Measurements from ENCODE around the gene BCAR3. TPM values are rescaled to one million over a fixed set of nuclear protein-coding genes. Genes with fewer than 3 reads are reported as not detected.

Gene BCAR3
- total RNA-seq, 1 donor from 2014 or later, result 11.7 TPM

DNA sequence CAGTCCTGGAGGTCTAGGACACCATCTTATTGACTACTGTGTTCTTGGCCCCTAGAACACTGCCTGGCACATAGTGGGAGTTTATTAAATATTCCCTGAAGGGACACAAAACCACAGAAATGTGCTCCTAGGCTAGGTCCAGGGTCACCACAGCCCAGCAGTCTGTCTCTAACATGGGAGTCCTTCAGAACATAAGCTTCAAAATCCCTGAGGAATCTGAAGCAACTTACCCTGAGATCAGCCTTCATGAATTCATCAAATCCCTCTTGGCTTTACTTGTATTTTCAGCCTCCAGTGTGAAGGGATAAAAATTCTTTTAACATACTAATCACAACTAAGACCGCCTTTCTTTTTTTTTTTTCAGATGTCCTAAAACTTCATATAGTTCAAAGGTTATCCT, 32.7 kb upstream of the BCAR3 start:
- H3K4me1 ChIP-seq, result peaks cover 3% of the 10 kb centered on the region
- H3K4me1 Mint-ChIP-seq, result peaks cover 26% of the 10 kb centered on the region
- peaks cover 9% of the 10 kb centered on the region for H3K9me3 Mint-ChIP-seq
- no peaks in the 10 kb centered on the region for H3K79me2 ChIP-seq (ENCODE audit: low read depth)
- no peak overlapping the region for H3K4me3 ChIP-seq
- no peak overlapping the region for H3K9ac ChIP-seq
- no peaks in the 10 kb centered on the region for H3K36me3 ChIP-seq
- no peak overlapping the region for H3K4me2 ChIP-seq
- peaks cover 4% of the 10 kb centered on the region for H3K36me3 Mint-ChIP-seq
- H3K27me3 ChIP-seq, result no peaks in the 10 kb centered on the region
- no peaks in the 10 kb centered on the region for H3K9me3 ChIP-seq (ENCODE audit: low read depth)
- TF ChIP-seq, protein P1, sequence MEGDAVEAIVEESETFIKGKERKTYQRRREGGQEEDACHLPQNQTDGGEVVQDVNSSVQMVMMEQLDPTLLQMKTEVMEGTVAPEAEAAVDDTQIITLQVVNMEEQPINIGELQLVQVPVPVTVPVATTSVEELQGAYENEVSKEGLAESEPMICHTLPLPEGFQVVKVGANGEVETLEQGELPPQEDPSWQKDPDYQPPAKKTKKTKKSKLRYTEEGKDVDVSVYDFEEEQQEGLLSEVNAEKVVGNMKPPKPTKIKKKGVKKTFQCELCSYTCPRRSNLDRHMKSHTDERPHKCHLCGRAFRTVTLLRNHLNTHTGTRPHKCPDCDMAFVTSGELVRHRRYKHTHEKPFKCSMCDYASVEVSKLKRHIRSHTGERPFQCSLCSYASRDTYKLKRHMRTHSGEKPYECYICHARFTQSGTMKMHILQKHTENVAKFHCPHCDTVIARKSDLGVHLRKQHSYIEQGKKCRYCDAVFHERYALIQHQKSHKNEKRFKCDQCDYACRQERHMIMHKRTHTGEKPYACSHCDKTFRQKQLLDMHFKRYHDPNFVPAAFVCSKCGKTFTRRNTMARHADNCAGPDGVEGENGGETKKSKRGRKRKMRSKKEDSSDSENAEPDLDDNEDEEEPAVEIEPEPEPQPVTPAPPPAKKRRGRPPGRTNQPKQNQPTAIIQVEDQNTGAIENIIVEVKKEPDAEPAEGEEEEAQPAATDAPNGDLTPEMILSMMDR (IDR thresholded peaks at IDR 0.05), result no peak
- no peak for TF ChIP-seq EZH2phosphoT487 (IDR thresholded peaks at IDR 0.05)
- TF ChIP-seq EZH2 (IDR thresholded peaks at IDR 0.05), result no peak
- no peaks in the 10 kb centered on the region for H4K20me1 ChIP-seq (ENCODE audit: low read depth)
- DNase-seq (ENCODE audit: low spot score), result no peak
- H3K27me3 Mint-ChIP-seq (ENCODE audit: insufficient read depth, low read depth), result peaks cover 1% of the 10 kb centered on the region
- no peak overlapping the region for H3K27ac ChIP-seq
- no peak overlapping the region for H3K4me3 Mint-ChIP-seq
- H3K27ac Mint-ChIP-seq, result no peak overlapping the region
- no peak overlapping the region for H2AFZ ChIP-seq (replicated peaks)
- no peaks in the 10 kb centered on the region for H3F3A ChIP-seq (ENCODE audit: low read depth)

DNA sequence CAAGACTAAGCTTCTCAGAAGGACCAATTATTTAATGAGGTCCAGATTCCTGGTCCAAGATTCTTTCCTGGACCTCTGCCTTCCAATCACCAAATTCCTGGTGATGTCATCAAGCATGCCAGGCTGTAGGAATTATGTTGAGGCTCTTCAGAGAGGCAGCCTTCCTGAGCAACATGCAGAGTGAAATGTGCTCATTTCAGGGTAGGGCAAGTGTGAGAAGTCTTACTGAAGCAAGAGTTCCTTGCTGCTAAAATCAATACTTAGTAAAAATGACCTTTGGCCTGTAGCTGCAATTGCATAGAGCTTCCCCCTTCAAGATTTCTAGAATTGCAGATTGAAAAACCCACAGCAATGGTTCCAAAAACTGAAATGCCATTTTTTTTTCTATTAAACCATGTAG, 31.7 kb upstream of the BCAR3 start:
- Mint-ChIP-seq H3K4me3 (no peak overlapping the region), H3K9me3 (peaks cover 7% of the 10 kb centered on the region), H3K36me3 (peaks cover 4% of the 10 kb centered on the region), H3K27ac (no peak overlapping the region), H3K4me1 (peaks cover 36% of the 10 kb centered on the region), H3K27me3 (ENCODE audit: insufficient read depth, low read depth) (peaks cover 2% of the 10 kb centered on the region)
- Histone ChIP-seq H3K27me3 (no peaks in the 10 kb centered on the region), H3K4me1 (peaks cover 12% of the 10 kb centered on the region), H3K9ac (no peak overlapping the region), H4K20me1 (ENCODE audit: low read depth) (no peaks in the 10 kb centered on the region), H3K27ac (no peak overlapping the region), H3F3A (ENCODE audit: low read depth) (no peaks in the 10 kb centered on the region), H3K9me3 (ENCODE audit: low read depth) (no peaks in the 10 kb centered on the region), H3K36me3 (no peaks in the 10 kb centered on the region), H3K4me2 (no peak overlapping the region), H2AFZ (replicated peaks) (no peak overlapping the region), H3K4me3 (no peak overlapping the region), H3K79me2 (ENCODE audit: low read depth) (no peaks in the 10 kb centered on the region)
- no peak for DNase-seq (ENCODE audit: low spot score)
- TF ChIP-seq, protein P1 (IDR thresholded peaks at IDR 0.05), result no peak
- TF ChIP-seq EZH2phosphoT487 (IDR thresholded peaks at IDR 0.05) (no peak), EZH2 (IDR thresholded peaks at IDR 0.05) (no peak)

DNA sequence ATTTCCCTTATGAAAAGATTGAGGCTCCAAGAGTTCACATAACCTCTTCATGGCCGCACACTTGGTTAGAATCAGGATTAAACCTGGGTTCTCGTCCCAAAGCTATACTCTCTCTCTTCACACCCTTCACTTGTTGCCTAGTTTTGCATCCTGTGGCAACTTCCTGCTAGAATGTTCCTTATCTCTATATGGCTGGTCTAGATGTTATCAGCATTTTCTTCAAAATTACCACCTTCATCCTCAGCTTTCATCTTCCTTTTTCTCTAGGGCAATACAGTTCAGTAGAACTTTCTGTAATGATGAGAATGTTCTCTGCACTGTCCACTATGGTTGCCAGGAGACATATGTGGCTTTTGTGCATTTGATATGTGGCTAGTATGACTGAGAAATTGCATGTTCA, 31.1 kb upstream of the BCAR3 start:
- Histone ChIP-seq H4K20me1 (ENCODE audit: low read depth) (no peaks in the 10 kb centered on the region), H3K9me3 (ENCODE audit: low read depth) (no peaks in the 10 kb centered on the region), H2AFZ (replicated peaks) (no peak overlapping the region), H3K36me3 (no peaks in the 10 kb centered on the region), H3K4me3 (no peak overlapping the region), H3K9ac (no peak overlapping the region), H3K4me2 (no peak overlapping the region), H3K79me2 (ENCODE audit: low read depth) (no peaks in the 10 kb centered on the region), H3K4me1 (peaks cover 12% of the 10 kb centered on the region), H3F3A (ENCODE audit: low read depth) (no peaks in the 10 kb centered on the region), H3K27ac (no peak overlapping the region), H3K27me3 (no peaks in the 10 kb centered on the region)
- H3K27ac Mint-ChIP-seq, result no peak overlapping the region
- peaks cover 40% of the 10 kb centered on the region for H3K4me1 Mint-ChIP-seq
- H3K36me3 Mint-ChIP-seq, result peaks cover 4% of the 10 kb centered on the region
- H3K4me3 Mint-ChIP-seq, result no peak overlapping the region
- TF ChIP-seq EZH2phosphoT487 (IDR thresholded peaks at IDR 0.05) (no peak), EZH2 (IDR thresholded peaks at IDR 0.05) (no peak)
- TF ChIP-seq, protein P1 (IDR thresholded peaks at IDR 0.05), result no peak
- no peak for DNase-seq (ENCODE audit: low spot score)
- H3K9me3 Mint-ChIP-seq, result peaks cover 7% of the 10 kb centered on the region
- peaks cover 2% of the 10 kb centered on the region for H3K27me3 Mint-ChIP-seq (ENCODE audit: insufficient read depth, low read depth)
